ENCODE measurements around the gene TTC23. TPM values are rescaled to one million over a fixed set of nuclear protein-coding genes. Genes with fewer than 3 reads are reported as not detected.

Gene TTC23
- total and polyA plus RNA-seq, 2 donors (not counting 3 experiments of a cell fraction or from before 2014, with no cell fraction given), result 4.1 to 27.3 TPM

GRCh38 chr15:99282121-99282520 lies 32.7 kb upstream of the TTC23 start:
- H3K27me3 ChIP-seq (ENCODE audit: control insufficient read depth in 2 of 2, insufficient read depth in 2 of 2, low read length in 2 of 2), result no peaks in the 10 kb centered on the region
- POLR2A ChIA-PET, result no interaction called here
- no peaks in the 10 kb centered on the region for H4K20me1 ChIP-seq (replicated peaks; ENCODE audit: control insufficient read depth, extremely low read depth, insufficient read depth, low read length)
- FAIRE-seq, result no peak
- no peak overlapping the region for H3K27ac ChIP-seq (ENCODE audit: insufficient read depth, low read depth, low read length)
- H3K9me1 ChIP-seq (replicated peaks; ENCODE audit: control insufficient read depth, extremely low read depth, insufficient read depth, low read length), result no peaks in the 10 kb centered on the region
- TF ChIP-seq GATA2 (IDR thresholded peaks at IDR 0.05; ENCODE audit: insufficient read depth, insufficient read length, low read depth, low read length), result no peak
- TF ChIP-seq, protein P1, sequence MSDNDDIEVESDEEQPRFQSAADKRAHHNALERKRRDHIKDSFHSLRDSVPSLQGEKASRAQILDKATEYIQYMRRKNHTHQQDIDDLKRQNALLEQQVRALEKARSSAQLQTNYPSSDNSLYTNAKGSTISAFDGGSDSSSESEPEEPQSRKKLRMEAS (IDR thresholded peaks at IDR 0.05; ENCODE audit: insufficient read depth, insufficient read length), result no peak
- TF ChIP-seq POLR2A (IDR thresholded peaks at IDR 0.05; ENCODE audit: low read depth, low read length), result no peak
- no peak for TF ChIP-seq MYC (IDR thresholded peaks at IDR 0.05; ENCODE audit: low read depth, low read length)
- TF ChIP-seq JUN (IDR thresholded peaks at IDR 0.05; ENCODE audit: borderline replicate concordance, insufficient read depth, insufficient read length, low read depth), result no peak
- no peak for TF ChIP-seq FOS (IDR thresholded peaks at IDR 0.05; ENCODE audit: borderline replicate concordance, insufficient read depth, low read length)
- no peak for TF ChIP-seq CTCF (IDR thresholded peaks at IDR 0.05; ENCODE audit: extremely low read depth in 1 of 2, insufficient read depth in 1 of 2, low read depth in 1 of 2, low read length in 2 of 2)
- TF ChIP-seq EZH2 (IDR thresholded peaks at IDR 0.05; ENCODE audit: borderline replicate concordance, low read depth, low read length, severe bottlenecking), result no peak
- no peak for TF ChIP-seq POLR2AphosphoS5 (IDR thresholded peaks at IDR 0.05; ENCODE audit: insufficient read depth, low read depth, low read length)
- intact Hi-C loops (cut with micrococcal nuclease), result no loop called here
- no peak overlapping the region for H2AFZ ChIP-seq (ENCODE audit: low read depth, low read length)
- H3K9me3 ChIP-seq (replicated peaks; ENCODE audit: control insufficient read depth, insufficient read depth, low read length), result no peaks in the 10 kb centered on the region
- H3K36me3 ChIP-seq (ENCODE audit: control insufficient read depth in 2 of 2, extremely low read depth in 1 of 2, insufficient read depth in 2 of 2, low read length in 2 of 2), result no peaks in the 10 kb centered on the region
- dilution Hi-C loops (cut with MboI; ENCODE audit: extremely low pct_ligation_motif_present, low sequenced_read_pairs), result loop anchor here (25.0 kb wide), 1 partner anchor 430 kb away; no protein-coding TSS in a partner anchor
- CTCF ChIA-PET, result interaction anchor here (1.1 to 10.7 kb wide), 4 partner anchors 10 to 475 kb away, joined by 3 to 223 read pairs (median 22); partner anchors contain the start of gene LRRC28
- peaks cover 15% of the 10 kb centered on the region for H3K4me1 ChIP-seq (ENCODE audit: control insufficient read depth, extremely low read depth, insufficient read depth, low read length)
- BruUV-seq (replicated peaks), result no TSS peak
- no peaks in the 10 kb centered on the region for H3K79me2 ChIP-seq (ENCODE audit: control insufficient read depth, insufficient read depth, low read length)
- H3K9ac ChIP-seq (replicated peaks; ENCODE audit: extremely low read depth, insufficient read depth, low read length), result no peak overlapping the region
- peak; percentile 12 for DNase-seq (ENCODE audit: low read depth, low spot score)
- H3K4me3 ChIP-seq (replicated peaks in 1 of 3; ENCODE audit: insufficient read depth in 1 of 3, low read depth in 1 of 3, low read length in 3 of 3), result no peak overlapping the region
- no peak overlapping the region for H3K4me2 ChIP-seq (ENCODE audit: insufficient read depth, low read length)

Measured in endothelial cell of umbilical vein (primary cell).